Effector memory CD4-positive, alpha-beta T cell (primary cell): Measurements from ENCODE around the gene TMTC1.

Experiments
- DNase-seq, 3 donors: peaks; one replicate each; pipeline ENCODE4 v3.0.0-alpha.2; 2020
- H3K27ac ChIP-seq: 2 replicates; pipeline ENCODE4 v1.7.0; 2013; ENCODE audit warnings: mild to moderate bottlenecking, low read length, moderate library complexity; ENCODE audit not compliant: insufficient read depth, poor library complexity, severe bottlenecking
- H3K27me3 ChIP-seq: replicated peaks from 2 replicates; pipeline ENCODE4 v1.7.0; 2013; ENCODE audit warnings: mild to moderate bottlenecking, low read length; ENCODE audit not compliant: insufficient read depth, control insufficient read depth, poor library complexity, severe bottlenecking
- H3K36me3 ChIP-seq: 2 replicates; pipeline ENCODE4 v1.7.0; 2013; ENCODE audit warnings: mild to moderate bottlenecking, low read length, moderate library complexity; ENCODE audit not compliant: control insufficient read depth, insufficient read depth
- H3K4me1 ChIP-seq: 2 replicates; pipeline ENCODE4 v1.7.0; 2013; ENCODE audit warnings: low read length, mild to moderate bottlenecking; ENCODE audit not compliant: control insufficient read depth, insufficient read depth, poor library complexity, severe bottlenecking
- H3K4me3 ChIP-seq: 2 replicates; pipeline ENCODE4 v1.7.0; 2013; ENCODE audit warnings: low read length, low read depth, mild to moderate bottlenecking; ENCODE audit not compliant: insufficient read depth, poor library complexity, severe bottlenecking
- H3K9me3 ChIP-seq: 2 replicates; pipeline ENCODE4 v1.7.0; 2013; ENCODE audit warnings: mild to moderate bottlenecking, low read length, moderate library complexity; ENCODE audit not compliant: control insufficient read depth

Gene TMTC1

DNA sequence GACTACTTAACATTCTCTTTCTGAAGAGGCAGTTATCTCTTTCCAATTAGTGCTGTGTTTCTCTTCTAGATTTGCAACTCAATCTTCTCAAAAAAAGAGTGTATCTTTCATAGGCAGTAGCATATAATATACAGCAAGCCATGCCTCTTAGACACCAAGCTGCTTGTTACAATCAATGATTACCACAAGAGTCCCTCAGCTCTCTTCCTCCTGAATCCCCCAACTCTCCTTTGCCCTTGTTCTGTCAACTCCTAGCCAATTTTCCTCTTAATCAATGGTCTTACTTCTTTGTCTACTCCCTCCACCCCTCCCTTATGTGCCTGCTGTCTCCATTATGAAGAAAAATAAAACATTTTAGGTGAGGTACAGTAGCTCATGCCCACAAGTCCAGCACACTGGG is 2.6 kb downstream of the TMTC1 start:
- H3K27ac ChIP-seq = no peak overlapping the region
- H3K4me1 ChIP-seq = no peaks in the 10 kb centered on the region
- DNase-seq = no peak
- H3K9me3 ChIP-seq = no peaks in the 10 kb centered on the region
- peaks cover 17% of the 10 kb centered on the region for H3K27me3 ChIP-seq
- no peaks in the 10 kb centered on the region for H3K36me3 ChIP-seq
- H3K4me3 ChIP-seq = no peak overlapping the region

DNA sequence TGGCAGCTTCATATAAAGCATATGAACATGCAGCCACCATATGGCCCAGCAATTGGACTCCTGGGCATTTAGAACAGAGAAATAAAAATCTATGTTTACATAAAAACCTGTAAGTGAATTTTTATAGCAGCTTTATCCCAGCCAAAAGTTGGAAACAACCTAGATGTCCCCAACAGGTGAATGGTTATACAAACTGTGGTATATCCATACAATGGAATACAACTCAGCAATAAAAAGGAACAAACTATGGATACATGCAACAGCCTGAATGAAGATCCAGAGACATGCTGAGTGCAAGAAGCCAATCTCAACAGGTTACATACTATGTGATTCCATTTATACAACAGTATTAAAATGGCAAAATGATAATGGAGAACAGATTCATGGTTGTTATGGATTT is 3.7 kb downstream of the TMTC1 start:
- Histone ChIP-seq H3K4me1 (no peaks in the 10 kb centered on the region), H3K4me3 (no peak overlapping the region), H3K27me3 (peaks cover 17% of the 10 kb centered on the region), H3K36me3 (no peaks in the 10 kb centered on the region), H3K27ac (no peak overlapping the region), H3K9me3 (no peaks in the 10 kb centered on the region)
- no peak for DNase-seq

DNA sequence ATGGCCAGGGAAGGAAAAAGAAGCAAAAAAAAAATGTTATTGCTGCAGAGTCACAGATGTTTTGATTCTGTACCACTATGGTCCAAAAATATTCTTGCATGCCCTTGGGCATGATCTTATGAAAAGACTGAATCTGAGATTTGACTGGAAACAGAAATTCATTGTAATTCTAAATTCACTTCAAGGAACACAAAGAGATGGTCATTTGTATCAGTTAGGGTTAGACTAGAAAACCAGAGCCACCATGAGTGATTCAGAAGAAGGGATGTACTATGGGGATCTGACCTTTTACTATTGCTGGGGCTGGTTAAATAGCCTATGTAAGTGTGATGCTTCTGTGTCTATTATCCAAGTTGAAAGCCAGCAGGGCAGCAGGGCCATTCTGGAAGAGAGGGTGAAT is 5.2 kb downstream of the TMTC1 start:
- Histone ChIP-seq H3K9me3 (no peaks in the 10 kb centered on the region), H3K4me1 (no peaks in the 10 kb centered on the region), H3K27me3 (peaks cover 17% of the 10 kb centered on the region), H3K27ac (no peak overlapping the region), H3K4me3 (no peak overlapping the region), H3K36me3 (no peaks in the 10 kb centered on the region)
- DNase-seq = no peak

DNA sequence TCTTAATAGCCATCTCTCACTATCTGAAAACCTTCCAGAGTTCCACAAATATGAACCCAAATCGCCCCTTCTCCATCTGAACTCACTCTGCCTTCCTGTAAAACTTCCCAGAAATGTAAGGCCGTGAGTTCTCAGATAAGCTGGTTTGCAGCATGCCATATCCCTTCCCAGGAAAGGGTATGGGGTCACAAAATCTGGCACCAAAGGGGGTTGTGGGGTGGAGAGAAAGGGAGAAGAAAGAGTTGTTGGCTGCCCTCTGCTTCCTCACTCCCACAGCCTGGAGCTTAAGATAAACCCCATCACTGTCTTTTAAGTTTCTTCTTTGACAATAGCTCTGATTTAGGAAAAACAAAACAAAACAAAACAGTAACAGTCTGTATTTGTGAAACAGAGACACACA is 10.7 kb downstream of the TMTC1 start:
- no peaks in the 10 kb centered on the region for H3K27me3 ChIP-seq

DNA sequence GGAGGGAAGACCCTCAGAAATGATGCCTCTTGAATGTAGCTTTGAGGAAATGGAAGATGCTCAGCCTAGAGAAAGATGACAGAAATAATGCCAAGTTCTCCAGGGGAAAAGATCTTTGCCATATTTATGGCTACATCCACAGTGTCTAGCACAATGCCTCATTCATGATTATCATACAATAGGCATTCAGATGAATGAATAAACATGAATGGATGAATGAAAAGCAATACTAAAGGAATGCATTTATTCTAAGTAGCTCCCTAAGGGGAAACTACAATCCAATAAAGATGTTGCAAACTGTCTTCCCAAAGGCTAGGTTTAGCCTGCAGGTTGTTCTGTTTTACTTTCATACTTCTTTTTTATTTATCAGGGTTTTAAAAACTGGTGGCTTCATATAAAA is 12.0 kb downstream of the TMTC1 start:
- Histone ChIP-seq H3K36me3 (no peaks in the 10 kb centered on the region), H3K27me3 (no peaks in the 10 kb centered on the region), H3K9me3 (no peaks in the 10 kb centered on the region), H3K27ac (no peak overlapping the region), H3K4me1 (no peaks in the 10 kb centered on the region), H3K4me3 (no peak overlapping the region)
- DNase-seq = no peak

More for the DNA sequence above, 10.7 kb downstream of the TMTC1 start:
- Histone ChIP-seq H3K4me1 (no peaks in the 10 kb centered on the region), H3K36me3 (no peaks in the 10 kb centered on the region), H3K4me3 (no peak overlapping the region), H3K9me3 (no peaks in the 10 kb centered on the region), H3K27ac (no peak overlapping the region)
- DNase-seq = no peak

DNA sequence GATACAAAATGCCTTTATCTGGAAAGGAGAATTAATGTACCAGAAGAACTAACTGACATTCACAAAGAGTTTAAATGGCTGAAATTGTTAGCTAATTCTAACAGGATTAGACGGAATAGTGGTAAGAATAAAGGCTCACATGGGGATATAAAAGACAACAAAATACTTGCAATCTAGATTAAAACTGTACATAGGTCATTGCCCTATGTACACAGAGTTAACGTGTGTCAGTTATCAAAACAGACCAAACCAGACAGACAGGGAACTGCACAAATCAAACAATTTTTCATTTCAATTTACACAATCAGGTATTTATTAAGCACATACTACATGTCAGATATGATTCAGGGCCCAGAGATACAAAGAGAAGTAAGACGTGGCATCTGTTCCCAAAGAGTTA is 12.6 kb downstream of the TMTC1 start:
- Histone ChIP-seq H3K27me3 (no peaks in the 10 kb centered on the region), H3K27ac (no peak overlapping the region), H3K36me3 (no peaks in the 10 kb centered on the region), H3K4me1 (no peaks in the 10 kb centered on the region), H3K9me3 (no peaks in the 10 kb centered on the region), H3K4me3 (no peak overlapping the region)
- no peak for DNase-seq

DNA sequence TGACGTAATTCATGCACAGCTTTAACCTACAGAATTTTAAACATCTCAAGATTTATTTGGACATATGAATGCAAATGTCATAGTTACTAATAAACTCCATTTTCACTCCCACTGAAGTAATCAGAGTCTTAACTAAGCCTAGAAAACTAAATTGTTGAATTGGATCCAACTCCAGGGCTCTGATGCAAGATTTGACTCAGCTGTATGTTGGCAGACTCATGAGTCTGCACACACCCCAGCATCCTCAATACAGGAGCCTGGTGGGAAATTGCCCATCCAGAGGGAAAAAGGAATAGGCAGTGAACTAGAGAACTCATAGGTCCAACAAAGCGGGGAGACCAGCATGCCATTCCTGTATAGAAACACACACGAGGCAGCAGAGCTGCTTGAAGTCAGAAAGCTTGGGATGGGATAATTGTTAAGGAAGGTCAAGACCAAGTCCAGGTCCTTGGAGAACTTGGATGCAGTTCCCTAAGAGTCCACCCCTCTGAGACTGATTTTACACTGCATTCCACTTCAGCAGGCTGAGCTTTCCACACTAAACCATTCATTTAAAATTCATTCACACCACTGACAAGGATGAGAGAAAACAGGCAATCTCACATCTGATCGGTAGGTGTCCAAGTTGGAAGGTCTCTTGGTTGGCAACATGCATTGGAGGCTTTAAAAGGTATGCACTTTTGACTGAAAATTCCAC is 14.4 kb downstream of the TMTC1 start:
- no peak overlapping the region for H3K4me3 ChIP-seq
- no peak overlapping the region for H3K27ac ChIP-seq
- no peaks in the 10 kb centered on the region for H3K27me3 ChIP-seq
- H3K9me3 ChIP-seq = no peaks in the 10 kb centered on the region
- no peaks in the 10 kb centered on the region for H3K4me1 ChIP-seq
- no peaks in the 10 kb centered on the region for H3K36me3 ChIP-seq
- DNase-seq = no peak

DNA sequence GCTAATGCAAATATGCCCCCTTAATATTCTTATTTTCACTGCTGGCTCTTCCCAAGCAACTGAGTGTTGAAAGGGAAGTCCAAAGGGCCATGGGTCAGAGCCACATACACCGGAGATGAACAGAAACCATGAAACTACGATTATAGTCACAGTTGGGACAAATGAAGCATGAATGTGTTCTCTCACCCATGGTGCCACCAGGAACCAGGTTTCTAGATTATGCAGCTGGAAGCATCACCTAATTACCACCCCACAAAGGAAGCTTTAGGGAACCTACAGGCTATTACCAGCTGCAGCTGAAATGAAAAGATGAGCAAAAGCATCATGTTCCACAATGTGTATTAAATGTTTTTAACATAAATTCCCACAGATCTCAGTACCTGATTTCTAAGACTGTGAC is 15.4 kb downstream of the TMTC1 start:
- Histone ChIP-seq H3K4me1 (no peaks in the 10 kb centered on the region), H3K36me3 (no peaks in the 10 kb centered on the region), H3K27ac (no peak overlapping the region), H3K27me3 (no peaks in the 10 kb centered on the region), H3K9me3 (no peaks in the 10 kb centered on the region), H3K4me3 (no peak overlapping the region)
- DNase-seq = no peak

DNA sequence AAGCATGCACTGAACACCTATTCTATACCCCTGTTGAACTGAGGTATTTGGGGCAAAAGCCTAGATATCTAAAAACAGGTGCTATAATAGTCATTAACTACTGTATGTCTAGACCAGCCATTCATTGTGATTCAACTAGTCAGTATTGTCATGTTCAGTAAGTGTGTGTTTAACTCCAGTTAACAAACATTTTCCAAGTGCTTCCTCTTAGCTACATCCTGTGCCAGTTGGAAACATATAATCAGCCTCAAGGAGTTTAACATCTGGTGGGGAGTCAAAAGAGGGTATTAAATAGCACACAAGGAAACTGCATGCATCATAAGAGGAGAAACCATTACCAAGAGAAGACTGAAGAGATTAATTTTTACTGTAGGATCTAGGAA is 20.4 kb downstream of the TMTC1 start:
- no peaks in the 10 kb centered on the region for H3K27me3 ChIP-seq
- DNase-seq = no peak
- no peak overlapping the region for H3K27ac ChIP-seq

DNA sequence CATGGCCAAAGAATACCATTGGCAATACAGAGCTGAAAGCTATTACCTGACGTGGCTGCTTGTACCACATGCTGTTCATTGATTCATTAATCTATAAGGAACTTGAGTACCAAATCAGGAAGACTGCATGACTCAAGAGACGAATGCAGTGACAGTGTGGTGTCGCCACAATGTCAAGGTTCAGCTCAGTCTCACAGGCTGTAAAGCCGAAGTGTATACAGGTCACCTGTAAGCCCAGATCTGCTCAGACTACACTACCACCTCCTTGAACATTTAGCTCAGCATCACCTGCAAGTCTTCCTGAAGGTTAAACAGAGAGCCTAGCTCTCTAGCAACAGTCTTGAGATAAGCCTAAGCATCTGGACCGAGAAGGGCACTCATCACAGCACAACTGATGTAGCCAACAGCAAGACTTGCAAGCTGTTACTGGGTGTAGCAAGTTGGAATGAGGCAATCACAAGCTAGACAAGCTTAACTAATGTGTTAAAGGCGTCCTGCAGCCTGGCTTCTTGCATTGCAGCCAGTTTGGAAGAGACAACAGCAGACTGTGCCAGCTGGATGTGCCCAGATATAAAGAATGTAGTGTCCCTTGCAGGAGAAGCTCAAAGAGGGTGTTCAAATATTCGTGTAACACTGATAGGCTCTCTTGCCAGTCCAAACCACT is 21.0 kb downstream of the TMTC1 start:
- Histone ChIP-seq H3K36me3 (no peaks in the 10 kb centered on the region), H3K4me1 (no peaks in the 10 kb centered on the region), H3K4me3 (no peak overlapping the region), H3K9me3 (no peaks in the 10 kb centered on the region), H3K27ac (no peak overlapping the region), H3K27me3 (no peaks in the 10 kb centered on the region)
- no peak for DNase-seq

More for the DNA sequence above, 20.4 kb downstream of the TMTC1 start:
- Histone ChIP-seq H3K4me3 (no peak overlapping the region), H3K9me3 (no peaks in the 10 kb centered on the region), H3K36me3 (no peaks in the 10 kb centered on the region), H3K4me1 (no peaks in the 10 kb centered on the region)
